Testis (tissue), 2 donors: ENCODE measurements around the gene EMC9.

ENCODE experiments used
- CTCF ChIP-seq, 3 experiments: fragments of 450-650 bp in 2 of 3; fragments of 200-600 bp in 1 of 3; sonication (generic) in 1 of 3; IDR thresholded peaks; one replicate each; pipeline ENCODE4 v1.5.1; 2016 to 2019; ENCODE audit warnings: antibody characterized with exemption in 3 of 3, mild to moderate bottlenecking in 2 of 3, moderate library complexity in 1 of 3
- POLR2A ChIP-seq: fragments of 450-650 bp; IDR thresholded peaks from one replicate; pipeline ENCODE4 v1.6.1; 2017; ENCODE audit warnings: antibody characterized with exemption, mild to moderate bottlenecking, moderate library complexity

GRCh38 chr14:24190416-24190815 lies 49.0 kb upstream of the EMC9 start:
- TF ChIP-seq CTCF (IDR thresholded peaks at IDR 0.05) (no peak), POLR2A (no peak)
